IMR-90 (cell line): ENCODE data around the gene FARP1. TPM values are rescaled to one million over a fixed set of nuclear protein-coding genes. Genes with fewer than 3 reads are reported as not detected.

Experiments used
- ATAC-seq: fragments of 200-7000 bp; cut with Tn5 transposase; 2 replicates; pipeline ENCODE4 v1.9.1; 2020; ENCODE audit warnings: low read depth, mild to moderate bottlenecking, moderate library complexity
- BruUV-seq: library from RNA; stranded (reverse); fragments of 400-500 nt; replicated peaks from 2 replicates; lab custom pipeline; 2021; lab: Mats Ljungman, UMichigan
- CTCF ChIA-PET: fragments of 300-600 bp; formaldehyde crosslinking; extraction: SDS; loops from one replicate; lab custom pipeline; 2021; ENCODE audit warnings: antibody characterized with exemption; lab: Yijun Ruan, JAX
- POLR2A ChIA-PET: fragments of 300-600 bp; sonication (Branson Sonifier 250); formaldehyde crosslinking; loops from one replicate; lab custom pipeline; 2022; ENCODE audit warnings: antibody characterized with exemption; ENCODE audit not compliant: unreplicated experiment; lab: Charles Lee
- DNase-seq: peaks from one replicate; pipeline ENCODE4 v3.0.0; 2013
- H2AFZ ChIP-seq: replicated peaks from 2 replicates; pipeline ENCODE3; 2013; ENCODE audit warnings: low read length, mild to moderate bottlenecking; ENCODE audit not compliant: poor library complexity
- H2AK5ac ChIP-seq: 2 replicates; pipeline ENCODE4 v1.6.1; 2013; ENCODE audit warnings: low read depth, low read length, inconsistent platforms
- H2AK9ac ChIP-seq: replicated peaks from 2 replicates; pipeline ENCODE3; 2013; ENCODE audit warnings: mild to moderate bottlenecking, low read depth, low read length, moderate library complexity; ENCODE audit not compliant: poor library complexity
- H2BK120ac ChIP-seq: 2 replicates; pipeline ENCODE4 v1.6.1; 2013; ENCODE audit warnings: low read depth, low read length, inconsistent platforms
- H2BK15ac ChIP-seq: 3 replicates; pipeline ENCODE4 v1.6.1; 2013; ENCODE audit warnings: low read depth, low read length, inconsistent platforms
- H2BK20ac ChIP-seq: 2 replicates; pipeline ENCODE4 v1.6.1; 2013; ENCODE audit warnings: low read depth, mild to moderate bottlenecking, inconsistent platforms, low read length, moderate library complexity
- H2BK5ac ChIP-seq: 2 replicates; pipeline ENCODE4 v1.6.1; 2013; ENCODE audit warnings: mild to moderate bottlenecking, low read depth, low read length, inconsistent platforms; ENCODE audit not compliant: poor library complexity, severe bottlenecking
- H3K14ac ChIP-seq: replicated peaks from 2 replicates; pipeline ENCODE4 v1.6.1; 2013; ENCODE audit warnings: low read depth, low read length, inconsistent platforms
- H3K18ac ChIP-seq: 2 replicates; pipeline ENCODE4 v1.6.1; 2013; ENCODE audit warnings: low read depth, low read length, control low read depth
- H3K23ac ChIP-seq: 2 replicates; pipeline ENCODE4 v1.6.1; 2013; ENCODE audit warnings: low read depth, low read length, inconsistent platforms
- H3K27ac ChIP-seq: 2 replicates; pipeline ENCODE4 v1.5.1; 2013; ENCODE audit warnings: mild to moderate bottlenecking, control low read depth, low read length; ENCODE audit not compliant: insufficient read depth
- H3K27me3 ChIP-seq: 2 replicates; pipeline ENCODE4 v1.6.1; 2013; ENCODE audit warnings: low read length; ENCODE audit not compliant: control insufficient read depth, insufficient read depth
- H3K36me3 ChIP-seq: 2 replicates; pipeline ENCODE4 v1.6.1; 2013; ENCODE audit warnings: low read length, mixed read lengths; ENCODE audit not compliant: control insufficient read depth, insufficient read depth
- H3K4ac ChIP-seq: 2 replicates; pipeline ENCODE4 v1.6.1; 2013; ENCODE audit warnings: low read depth, low read length, inconsistent platforms
- H3K4me1 ChIP-seq: 2 replicates; pipeline ENCODE4 v1.6.1; 2013; ENCODE audit warnings: low read length, mixed read lengths; ENCODE audit not compliant: control insufficient read depth, insufficient read depth
- H3K4me2 ChIP-seq: 2 replicates; pipeline ENCODE4 v1.6.1; 2013; ENCODE audit warnings: low read depth, mild to moderate bottlenecking, control low read depth, low read length, moderate library complexity
- H3K4me3 ChIP-seq: 2 replicates; pipeline ENCODE4 v1.5.1; 2013; ENCODE audit warnings: low read depth, mild to moderate bottlenecking, control low read depth, low read length, moderate library complexity; ENCODE audit not compliant: insufficient read depth
- H3K56ac ChIP-seq: 2 replicates; pipeline ENCODE4 v1.6.1; 2013; ENCODE audit warnings: low read length, inconsistent platforms; ENCODE audit not compliant: insufficient read depth; ENCODE audit errors: extremely low read depth
- H3K79me1 ChIP-seq, 2 experiments: 2 replicates each; pipeline ENCODE4 v1.6.1; 2013; ENCODE audit warnings: low read length in 2 of 2, inconsistent platforms in 1 of 2, low read depth in 1 of 2
- H3K9ac ChIP-seq: 2 replicates; pipeline ENCODE4 v1.6.1; 2013; ENCODE audit warnings: low read depth, low read length, control low read depth
- H3K9me1 ChIP-seq: 2 replicates; pipeline ENCODE4 v1.6.1; 2013; ENCODE audit warnings: low read length, inconsistent platforms; ENCODE audit not compliant: insufficient read depth
- H3K9me3 ChIP-seq: 2 replicates; pipeline ENCODE4 v1.6.1; 2013; ENCODE audit warnings: low read length; ENCODE audit not compliant: control insufficient read depth, insufficient read depth
- H4K20me1 ChIP-seq: 2 replicates; pipeline ENCODE4 v1.6.1; 2013; ENCODE audit warnings: low read length, inconsistent platforms; ENCODE audit not compliant: insufficient read depth
- H4K5ac ChIP-seq: 2 replicates; pipeline ENCODE4 v1.6.1; 2013; ENCODE audit warnings: mild to moderate bottlenecking, low read depth, low read length, control low read depth
- H4K8ac ChIP-seq, 2 experiments: 2 replicates each; pipeline ENCODE4 v1.6.1; 2013; ENCODE audit warnings: low read depth in 2 of 2, low read length in 2 of 2, control low read depth in 1 of 2, inconsistent platforms in 1 of 2
- H4K91ac ChIP-seq: 2 replicates; pipeline ENCODE4 v1.6.1; 2013; ENCODE audit warnings: low read depth, low read length, inconsistent platforms; ENCODE audit not compliant: insufficient read depth
- BHLHE40 ChIP-seq: fragments of 150-350 bp; IDR thresholded peaks from 2 replicates; pipeline ENCODE4 v1.6.1; 2016; ENCODE audit warnings: mild to moderate bottlenecking, low read depth, low read length
- CEBPB ChIP-seq: IDR thresholded peaks from 2 replicates; pipeline ENCODE4 v1.6.1; 2012; ENCODE audit warnings: low read depth, low read length, improper control_type of control experiment
- CHD1 ChIP-seq: IDR thresholded peaks from 2 replicates; pipeline ENCODE4 v1.6.1; 2012; ENCODE audit warnings: low read depth, low read length, improper control_type of control experiment
- FOS ChIP-seq: fragments of 150-350 bp; IDR thresholded peaks from 2 replicates; pipeline ENCODE4 v1.6.1; 2016; ENCODE audit warnings: low read depth, low read length
- MAFK ChIP-seq: IDR thresholded peaks from 2 replicates; pipeline ENCODE4 v1.6.1; 2012; ENCODE audit warnings: low read depth, low read length, improper control_type of control experiment
- MAZ ChIP-seq: IDR thresholded peaks from 2 replicates; pipeline ENCODE4 v1.6.1; 2012; ENCODE audit warnings: low read depth, mild to moderate bottlenecking, low read length, improper control_type of control experiment, moderate library complexity, borderline replicate concordance
- MXI1 ChIP-seq: IDR thresholded peaks from 2 replicates; pipeline ENCODE4 v1.6.1; 2012; ENCODE audit warnings: low read depth, mild to moderate bottlenecking, low read length, moderate library complexity, borderline replicate concordance
- NFE2L2 ChIP-seq: fragments of 150-350 bp; IDR thresholded peaks from 2 replicates; pipeline ENCODE4 v1.6.1; 2016; ENCODE audit warnings: low read depth, mild to moderate bottlenecking, low read length
- POLR2A ChIP-seq: IDR thresholded peaks from 2 replicates; pipeline ENCODE4 v1.6.1; 2012; ENCODE audit warnings: mild to moderate bottlenecking, low read depth, low read length
- RAD21 ChIP-seq: IDR thresholded peaks from 2 replicates; pipeline ENCODE4 v1.6.1; 2012; ENCODE audit warnings: low read length, improper control_type of control experiment
- RCOR1 ChIP-seq: IDR thresholded peaks from 2 replicates; pipeline ENCODE4 v1.6.1; 2012; ENCODE audit warnings: mild to moderate bottlenecking, low read length, improper control_type of control experiment; ENCODE audit not compliant: insufficient replicate concordance
- RFX5 ChIP-seq: IDR thresholded peaks from 2 replicates; pipeline ENCODE4 v1.8.0; 2012; ENCODE audit warnings: low read depth, mild to moderate bottlenecking, low read length, moderate library complexity
- SMC3 ChIP-seq: fragments of 150-350 bp; IDR thresholded peaks from 2 replicates; pipeline ENCODE4 v1.6.1; 2016; ENCODE audit warnings: low read depth, mild to moderate bottlenecking, antibody characterized with exemption, low read length, moderate library complexity
- WGBS, 2 experiments: methylation state at CpG; one replicate each; pipeline versions ENCODE4 v1.1.5 to v1.1.7; 2013; ENCODE audit warnings: missing lambda C conversion rate in 2 of 2; ENCODE audit not compliant: insufficient read length in 1 of 2; ENCODE audit errors: extremely low coverage in 2 of 2; 5-methylcytosine and 5-hydroxymethylcytosine counted together
- dilution Hi-C: fragments of 300-500 bp; cut with HindIII; formaldehyde crosslinking; loops from one replicate; pipeline ENCODE4 v1.14.3; 2018; ENCODE audit warnings: low sequenced_read_pairs; ENCODE audit not compliant: unreplicated experiment
- in situ Hi-C: fragments of 300-500 bp; cut with MboI; formaldehyde crosslinking; loops from 3 replicates; pipeline ENCODE4 v1.14.3; 2019; ENCODE audit warnings: low sequenced_read_pairs, inconsistent platforms, mixed read lengths
- intact Hi-C: fragments of 100-400 bp; cut with micrococcal nuclease; formaldehyde crosslinking; loops from 2 replicates; pipeline ENCODE4 v1.10.0; 2022
- polyA plus RNA-seq, 3 experiments: library from polyadenylated mRNA; depleted of rRNA; stranded (reverse); fragments of >200 nt; gene quantifications; 2 replicates each; pipeline ENCODE4 v1.2.3, GENCODE V29; 2012; ENCODE audit warnings: low replicate concordance in 1 of 3
- total RNA-seq: library from RNA; depleted of rRNA; stranded (reverse); fragments of >200 nt; gene quantifications from 2 replicates; pipeline ENCODE4 v1.2.3, GENCODE V29; 2012
- TF ChIP-seq, protein P1 (sequence below): fragments of 150-350 bp; IDR thresholded peaks from 2 replicates; pipeline ENCODE4 v1.6.1; 2016; ENCODE audit warnings: low read depth, mild to moderate bottlenecking, low read length, moderate library complexity, borderline replicate concordance
- TF ChIP-seq, protein P2 (sequence below): fragments of 150-350 bp; IDR thresholded peaks from 2 replicates; pipeline ENCODE4 v1.6.1; 2017; ENCODE audit warnings: mild to moderate bottlenecking, antibody characterized with exemption, low read length, low read depth
- TF ChIP-seq, protein P3 (sequence below): conservative IDR thresholded peaks from 2 replicates; pipeline ENCODE4 v1.5.1; 2012; ENCODE audit warnings: mild to moderate bottlenecking, low read depth, low read length, improper control_type of control experiment

Gene FARP1
- total and polyA plus RNA-seq, 2 of the 4 experiments (the other 2 are of a cell fraction) = 39.6 to 57.0 TPM

DNA sequence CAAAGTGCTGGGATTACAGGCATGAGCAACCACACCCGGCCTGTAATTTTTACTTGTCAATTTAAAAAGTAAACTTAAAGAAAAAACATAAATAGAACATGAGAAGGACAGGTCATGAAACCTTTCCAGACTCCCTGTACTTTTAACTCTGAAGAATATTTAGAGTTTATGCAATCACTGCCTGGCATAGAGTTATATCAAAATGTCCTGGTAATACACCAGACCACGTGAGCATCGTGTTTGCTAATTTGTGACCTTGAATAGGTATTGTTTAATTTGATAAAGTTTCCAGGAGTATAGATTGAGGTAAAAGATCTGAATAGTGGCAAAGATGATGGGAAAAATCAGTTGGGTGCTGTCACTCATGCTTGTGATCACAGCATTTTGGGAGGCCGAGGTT lies 115.3 kb downstream of the FARP1 start:
- peaks cover 31 to 84% of the 10 kb centered on the region in 2 experiments for H3K79me1 ChIP-seq
- H2AK9ac ChIP-seq = no peak overlapping the region
- no peaks in the 10 kb centered on the region for H3K9me3 ChIP-seq
- in situ Hi-C loops = no loop called here
- no peak overlapping the region for H4K91ac ChIP-seq
- ChIA-PET POLR2A (no interaction called here), CTCF (no interaction called here)
- H3K27ac ChIP-seq = no peak overlapping the region
- dilution Hi-C loops = no loop called here
- H4K20me1 ChIP-seq = peaks cover 36% of the 10 kb centered on the region
- H3K27me3 ChIP-seq = no peaks in the 10 kb centered on the region
- H4K5ac ChIP-seq = no peak overlapping the region
- H2BK120ac ChIP-seq = no peak overlapping the region
- intact Hi-C loops = loop anchor here (10.0 kb wide), 1 partner anchor 113 kb away; the partner anchor contains the start of gene FARP1
- H2BK20ac ChIP-seq = no peak overlapping the region
- H3K36me3 ChIP-seq = no peaks in the 10 kb centered on the region
- peaks cover 24% of the 10 kb centered on the region for H3K4me1 ChIP-seq
- no peak overlapping the region for H3K4ac ChIP-seq
- no peak for DNase-seq
- ATAC-seq = no peak
- no peak overlapping the region for H3K4me2 ChIP-seq
- H3K18ac ChIP-seq = no peak overlapping the region
- H3K9me1 ChIP-seq = peaks cover 26% of the 10 kb centered on the region
- H3K23ac ChIP-seq = no peak overlapping the region
- H2AFZ ChIP-seq = no peak overlapping the region
- no peak overlapping the region for H3K14ac ChIP-seq
- H3K56ac ChIP-seq = no peak overlapping the region
- no peak overlapping the region for H3K9ac ChIP-seq
- TF ChIP-seq CEBPB (no peak), FOS (no peak), NFE2L2 (no peak), RFX5 (no peak), BHLHE40 (no peak), CHD1 (no peak), RCOR1 (no peak), POLR2A (no peak), MXI1 (no peak), SMC3 (no peak), RAD21 (no peak), MAZ (no peak), MAFK (no peak)
- TF ChIP-seq, protein P1, sequence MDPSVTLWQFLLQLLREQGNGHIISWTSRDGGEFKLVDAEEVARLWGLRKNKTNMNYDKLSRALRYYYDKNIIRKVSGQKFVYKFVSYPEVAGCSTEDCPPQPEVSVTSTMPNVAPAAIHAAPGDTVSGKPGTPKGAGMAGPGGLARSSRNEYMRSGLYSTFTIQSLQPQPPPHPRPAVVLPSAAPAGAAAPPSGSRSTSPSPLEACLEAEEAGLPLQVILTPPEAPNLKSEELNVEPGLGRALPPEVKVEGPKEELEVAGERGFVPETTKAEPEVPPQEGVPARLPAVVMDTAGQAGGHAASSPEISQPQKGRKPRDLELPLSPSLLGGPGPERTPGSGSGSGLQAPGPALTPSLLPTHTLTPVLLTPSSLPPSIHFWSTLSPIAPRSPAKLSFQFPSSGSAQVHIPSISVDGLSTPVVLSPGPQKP = no peak
- TF ChIP-seq, protein P2, sequence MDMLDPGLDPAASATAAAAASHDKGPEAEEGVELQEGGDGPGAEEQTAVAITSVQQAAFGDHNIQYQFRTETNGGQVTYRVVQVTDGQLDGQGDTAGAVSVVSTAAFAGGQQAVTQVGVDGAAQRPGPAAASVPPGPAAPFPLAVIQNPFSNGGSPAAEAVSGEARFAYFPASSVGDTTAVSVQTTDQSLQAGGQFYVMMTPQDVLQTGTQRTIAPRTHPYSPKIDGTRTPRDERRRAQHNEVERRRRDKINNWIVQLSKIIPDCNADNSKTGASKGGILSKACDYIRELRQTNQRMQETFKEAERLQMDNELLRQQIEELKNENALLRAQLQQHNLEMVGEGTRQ = no peak
- TF ChIP-seq, protein P3, sequence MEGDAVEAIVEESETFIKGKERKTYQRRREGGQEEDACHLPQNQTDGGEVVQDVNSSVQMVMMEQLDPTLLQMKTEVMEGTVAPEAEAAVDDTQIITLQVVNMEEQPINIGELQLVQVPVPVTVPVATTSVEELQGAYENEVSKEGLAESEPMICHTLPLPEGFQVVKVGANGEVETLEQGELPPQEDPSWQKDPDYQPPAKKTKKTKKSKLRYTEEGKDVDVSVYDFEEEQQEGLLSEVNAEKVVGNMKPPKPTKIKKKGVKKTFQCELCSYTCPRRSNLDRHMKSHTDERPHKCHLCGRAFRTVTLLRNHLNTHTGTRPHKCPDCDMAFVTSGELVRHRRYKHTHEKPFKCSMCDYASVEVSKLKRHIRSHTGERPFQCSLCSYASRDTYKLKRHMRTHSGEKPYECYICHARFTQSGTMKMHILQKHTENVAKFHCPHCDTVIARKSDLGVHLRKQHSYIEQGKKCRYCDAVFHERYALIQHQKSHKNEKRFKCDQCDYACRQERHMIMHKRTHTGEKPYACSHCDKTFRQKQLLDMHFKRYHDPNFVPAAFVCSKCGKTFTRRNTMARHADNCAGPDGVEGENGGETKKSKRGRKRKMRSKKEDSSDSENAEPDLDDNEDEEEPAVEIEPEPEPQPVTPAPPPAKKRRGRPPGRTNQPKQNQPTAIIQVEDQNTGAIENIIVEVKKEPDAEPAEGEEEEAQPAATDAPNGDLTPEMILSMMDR = no peak
- no TSS peak for BruUV-seq
- H4K8ac ChIP-seq = no peak overlapping the region
- H2BK15ac ChIP-seq = no peak overlapping the region
- no peak overlapping the region for H3K4me3 ChIP-seq
- H2AK5ac ChIP-seq = no peak overlapping the region
- no peak overlapping the region for H2BK5ac ChIP-seq
- WGBS, 2 experiments = no CpG with 5 or more reads among the region's 4 CpGs
